ENCODE results near the gene NUP133.
"Not testable (repeated sequence)": the region's sequence is repeated elsewhere in the genome, so short reads cannot be mapped to it uniquely, and the experiment has no call there.

GRCh38 chr1:229394517-229394916 is 113.6 kb downstream of the NUP133 start:
- not testable (repeated sequence) for TF ChIP-seq POLR2A (IDR thresholded peaks at IDR 0.05; ENCODE audit: low read depth, low read length); TAF1 (IDR thresholded peaks at IDR 0.05; ENCODE audit: borderline replicate concordance, low read depth, low read length); POLR2AphosphoS5 (IDR thresholded peaks at IDR 0.05; ENCODE audit: low read depth, low read length)

Data from GM12892 (cell line).